HG03520 (cell line): Measurements from ENCODE around the gene CTTNBP2.

Source experiments
- ATAC-seq: cut with Tn5 transposase; IDR thresholded peaks from one replicate; pipeline ENCODE4 v1.9.1; 2021; ENCODE audit warnings: mild to moderate bottlenecking, moderate library complexity; ENCODE audit not compliant: unreplicated experiment

Gene CTTNBP2

DNA sequence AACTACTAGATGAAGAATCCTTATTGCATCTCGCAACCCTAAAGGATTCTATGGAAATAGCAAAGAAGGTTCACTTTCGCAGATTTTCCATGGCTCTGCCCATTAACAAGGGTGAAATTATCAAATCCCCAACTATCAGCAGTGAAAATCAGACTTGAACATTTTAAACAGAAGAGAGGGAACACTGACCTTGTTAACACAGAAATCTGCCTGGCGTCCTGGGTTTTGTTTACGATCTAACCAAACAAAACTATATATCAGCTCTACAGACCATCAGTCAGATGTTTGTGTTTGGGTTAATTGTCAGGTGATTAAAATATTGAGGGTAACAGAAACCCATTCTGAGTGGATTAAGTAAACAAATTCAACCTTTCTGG lies 1.9 kb downstream of the CTTNBP2 start:
- no peak for ATAC-seq

DNA sequence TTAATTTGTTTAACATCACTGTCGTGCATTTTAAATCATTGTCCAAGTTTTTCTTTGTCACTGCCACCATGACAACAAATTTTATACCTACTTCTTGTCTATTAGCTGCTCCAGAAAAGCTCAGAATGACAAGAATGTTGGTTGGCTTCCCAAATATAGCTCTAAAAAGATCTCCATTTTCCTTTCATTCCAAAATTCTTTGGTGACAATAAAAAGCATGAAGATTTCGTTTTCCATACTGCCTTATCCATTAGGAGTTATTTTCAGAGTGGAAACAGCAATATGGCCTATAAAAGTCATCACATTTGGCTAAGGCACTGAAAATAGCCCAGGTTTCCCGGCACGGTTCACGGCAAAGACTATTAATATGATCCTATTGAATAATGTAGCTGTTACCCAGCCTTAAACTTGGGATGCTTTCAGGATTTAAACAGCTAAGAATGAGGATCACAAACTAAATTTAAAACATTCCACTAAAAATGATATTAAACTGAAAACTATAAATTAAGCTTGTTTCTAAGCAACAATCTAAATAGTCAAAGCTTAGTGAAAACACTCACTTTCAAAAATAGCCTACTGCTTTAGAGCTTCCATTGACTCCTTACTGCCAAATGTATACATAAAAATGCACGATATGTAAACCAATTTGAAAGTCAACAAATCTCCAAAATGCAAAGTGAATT lies 2.7 kb downstream of the CTTNBP2 start:
- no peak for ATAC-seq

DNA sequence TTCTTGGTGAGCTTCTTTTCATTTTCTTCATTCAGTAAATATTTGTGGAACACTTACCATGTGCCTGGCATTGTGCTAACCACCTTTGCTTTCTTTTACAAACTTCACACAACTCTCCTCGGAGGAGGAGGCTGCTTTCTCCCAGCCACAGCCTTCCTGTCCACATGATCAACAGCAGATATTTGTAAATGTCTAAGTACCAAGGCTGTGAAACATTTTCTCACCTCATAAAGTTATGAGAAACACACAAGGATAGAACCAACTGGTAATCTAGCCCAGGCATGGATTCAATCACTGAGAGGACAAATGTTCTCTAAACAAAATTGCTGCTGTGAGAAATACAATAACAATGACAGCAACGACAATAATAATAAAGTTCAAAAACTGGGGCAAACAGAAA lies 3.9 kb downstream of the CTTNBP2 start:
- no peak for ATAC-seq

DNA sequence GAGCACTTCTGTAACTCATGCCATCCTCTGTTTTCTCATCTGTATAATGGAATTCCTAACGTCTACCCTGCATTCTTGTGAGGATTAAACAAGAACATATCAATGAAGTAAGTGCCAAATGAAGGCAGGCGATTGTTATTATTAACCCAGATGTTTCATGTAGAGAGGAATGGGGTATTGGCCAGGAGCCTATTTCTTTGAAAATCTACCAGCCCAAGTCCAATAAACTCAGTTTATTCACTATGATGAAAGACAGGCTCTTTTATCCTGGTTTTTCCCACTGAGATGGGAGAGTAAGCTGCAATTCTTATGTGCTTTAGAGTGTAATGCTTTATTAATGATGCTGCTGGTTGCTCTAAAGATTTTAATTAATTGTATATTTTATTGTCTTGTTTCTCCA lies 9.6 kb downstream of the CTTNBP2 start:
- no peak for ATAC-seq

DNA sequence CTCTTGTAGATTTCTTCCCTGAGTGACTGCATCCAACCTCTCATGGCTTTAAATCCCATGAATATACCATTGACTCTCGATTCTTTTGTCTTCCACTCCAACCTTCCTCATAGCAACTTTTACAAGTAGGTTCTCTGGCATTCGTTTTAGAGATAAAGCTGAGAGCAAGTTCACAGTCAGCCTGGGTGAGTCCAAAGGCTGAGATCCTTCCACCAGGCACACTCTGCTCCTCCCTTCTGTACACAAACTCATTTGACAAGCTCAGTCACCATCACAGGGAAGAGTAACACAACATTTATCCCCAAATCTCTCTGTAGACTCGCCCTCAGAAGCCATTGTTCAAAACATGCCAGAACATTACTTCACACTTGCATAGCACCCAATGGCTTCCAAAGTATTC lies 10.9 kb downstream of the CTTNBP2 start:
- ATAC-seq, result no peak

DNA sequence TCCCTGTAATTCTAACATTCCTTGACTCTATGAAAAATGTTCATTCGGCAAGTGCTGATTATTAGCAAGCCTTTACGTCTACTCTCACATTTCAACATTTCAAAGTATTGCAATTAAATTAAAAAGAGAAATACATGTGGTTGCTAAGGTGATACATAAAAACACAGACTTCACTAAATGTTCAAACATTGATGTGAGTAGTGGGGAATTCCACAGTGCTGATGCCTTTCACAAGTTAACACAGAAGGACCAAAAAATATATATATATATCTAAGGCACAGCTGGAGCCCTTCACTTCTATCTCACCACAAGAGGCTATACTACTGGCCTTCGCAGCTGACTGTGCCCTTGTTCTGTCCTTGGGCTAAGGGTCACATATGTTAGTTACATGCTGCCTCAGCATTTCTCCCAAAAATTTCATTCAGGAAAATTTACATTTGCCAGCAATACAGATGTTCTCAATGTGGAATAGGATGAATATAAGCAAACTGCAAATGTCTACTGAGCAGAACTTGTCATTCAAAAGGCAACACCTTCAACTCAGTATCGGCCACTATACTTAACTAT lies 13.9 kb downstream of the CTTNBP2 start:
- no peak for ATAC-seq

DNA sequence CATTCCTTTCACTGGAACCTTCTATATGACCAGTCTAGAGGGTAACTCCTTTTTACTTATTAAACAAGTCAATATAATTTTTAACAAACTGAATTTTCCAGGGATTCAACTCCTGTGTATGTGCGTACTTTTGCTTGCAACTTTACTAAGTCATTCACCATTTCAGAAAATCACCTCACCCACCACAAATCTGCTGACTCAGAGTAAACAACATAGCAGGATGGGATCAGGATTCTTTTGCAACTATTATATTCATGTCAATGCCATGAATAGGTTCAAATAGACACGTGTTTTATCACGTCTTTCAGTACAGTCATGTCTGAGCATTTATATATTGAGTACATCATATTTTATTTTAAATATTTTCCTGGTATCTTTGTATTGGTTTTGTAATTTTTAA lies 14.5 kb downstream of the CTTNBP2 start:
- no peak for ATAC-seq

DNA sequence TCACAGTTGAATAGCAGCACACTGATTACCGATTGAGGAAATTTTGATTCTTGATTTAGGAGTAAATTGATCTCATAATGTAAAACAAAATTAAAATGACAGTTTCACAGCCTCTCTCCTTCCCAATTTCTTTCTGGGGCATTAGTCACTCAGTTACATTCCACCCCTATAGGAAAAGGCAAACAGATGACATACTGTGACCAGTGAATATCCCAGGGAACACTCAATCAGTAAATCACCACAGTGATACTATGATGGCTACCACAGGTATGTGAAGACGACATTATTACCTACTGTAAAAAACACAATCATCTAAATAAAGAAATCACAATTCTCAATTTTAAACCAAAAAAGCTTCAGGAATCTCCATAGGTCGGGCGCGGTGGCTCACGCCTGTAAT lies 15.5 kb downstream of the CTTNBP2 start:
- no peak for ATAC-seq

DNA sequence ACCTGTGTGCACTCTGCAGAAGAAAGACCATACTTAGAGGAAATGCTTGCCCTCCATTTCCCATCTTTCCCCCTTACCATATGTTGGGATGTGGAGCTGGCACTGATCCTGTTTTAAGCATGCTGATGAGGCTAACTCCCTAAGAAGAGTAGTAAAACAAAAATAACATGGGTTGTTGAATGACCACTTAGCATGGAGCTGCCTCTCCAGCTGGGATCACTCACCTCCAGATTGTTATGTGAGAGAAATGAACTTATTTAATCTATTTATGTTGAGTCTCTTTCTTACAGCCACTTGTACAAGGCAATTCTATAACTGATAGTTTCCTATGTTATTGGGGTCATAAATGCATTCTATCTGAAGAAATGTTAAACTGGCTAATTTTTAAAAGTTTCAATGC lies 17.0 kb downstream of the CTTNBP2 start:
- ATAC-seq, result no peak

DNA sequence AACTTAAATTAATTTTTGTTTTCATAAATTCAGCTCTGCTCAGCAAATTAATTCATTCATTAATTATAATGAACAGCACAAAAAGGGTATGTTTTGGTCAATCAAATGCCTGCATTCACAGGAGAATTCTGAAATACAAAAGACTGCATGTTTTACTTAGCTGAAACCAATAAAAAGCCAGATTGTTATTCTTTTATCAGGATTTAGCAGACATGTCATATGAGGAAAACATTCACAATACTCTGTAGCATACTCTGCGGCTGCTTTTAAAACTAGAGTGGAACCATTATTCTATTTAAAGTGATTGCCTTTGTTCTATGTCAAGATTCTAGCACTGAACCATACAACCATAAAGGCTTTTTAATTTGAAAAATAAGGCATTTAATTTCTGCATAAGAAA lies 19.1 kb downstream of the CTTNBP2 start:
- no peak for ATAC-seq

DNA sequence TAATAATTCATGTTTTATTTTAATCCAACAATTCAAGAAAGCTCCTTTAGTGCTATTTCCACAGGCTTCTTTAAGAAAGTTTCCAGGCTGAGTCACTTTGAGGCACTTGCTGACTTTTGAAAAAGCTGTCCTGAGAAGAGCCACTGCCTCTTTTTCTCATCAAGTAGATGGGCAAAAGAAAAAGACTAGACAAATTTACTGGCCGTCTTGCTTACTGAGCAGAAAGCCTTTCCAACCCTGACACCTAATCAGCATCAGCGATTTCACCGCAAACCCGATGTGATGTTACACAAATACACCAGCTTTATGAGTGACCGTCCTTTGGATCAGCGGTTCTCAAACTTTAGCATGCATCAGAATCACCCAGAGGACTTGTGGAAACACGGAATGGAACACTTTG lies 24.3 kb downstream of the CTTNBP2 start:
- ATAC-seq, result no peak

DNA sequence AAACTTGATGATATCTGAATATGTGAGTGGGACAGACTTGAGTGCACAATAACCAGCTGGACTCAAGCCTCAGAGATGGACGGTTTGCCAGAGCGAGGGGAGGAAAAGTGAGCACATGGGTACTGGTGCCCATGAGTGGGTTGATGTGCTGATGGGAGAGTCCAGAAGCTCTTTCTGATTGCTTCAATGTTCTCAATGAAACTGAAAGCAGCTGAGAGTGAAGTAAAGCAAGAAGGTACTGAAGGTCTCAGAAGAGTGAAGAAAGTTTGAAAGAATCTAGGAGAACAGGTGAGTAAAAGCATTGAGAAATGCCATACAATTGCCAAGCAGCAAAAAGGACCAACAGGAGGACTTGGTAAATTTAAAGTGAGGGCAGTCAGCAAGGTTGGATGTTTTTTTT lies 28.6 kb downstream of the CTTNBP2 start:
- no peak for ATAC-seq

DNA sequence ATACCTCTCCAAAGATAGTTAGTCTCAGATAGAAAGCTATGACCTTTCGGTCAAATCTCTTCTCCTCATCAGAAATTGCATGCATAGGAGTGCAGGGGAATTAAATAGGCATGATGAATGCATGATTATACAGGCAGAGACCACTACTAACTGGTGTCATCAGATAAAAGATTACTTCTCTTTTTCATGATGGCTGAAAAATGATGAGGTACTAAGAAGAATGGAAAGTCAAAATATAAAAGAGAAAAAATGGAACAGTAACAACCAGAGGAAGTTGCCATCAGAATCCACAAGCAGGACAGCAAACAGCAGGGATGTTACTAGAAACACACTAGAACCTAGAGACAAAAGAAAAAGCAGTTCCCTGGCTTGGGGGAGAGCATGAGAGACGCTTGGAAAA lies 31.6 kb downstream of the CTTNBP2 start:
- no peak for ATAC-seq

DNA sequence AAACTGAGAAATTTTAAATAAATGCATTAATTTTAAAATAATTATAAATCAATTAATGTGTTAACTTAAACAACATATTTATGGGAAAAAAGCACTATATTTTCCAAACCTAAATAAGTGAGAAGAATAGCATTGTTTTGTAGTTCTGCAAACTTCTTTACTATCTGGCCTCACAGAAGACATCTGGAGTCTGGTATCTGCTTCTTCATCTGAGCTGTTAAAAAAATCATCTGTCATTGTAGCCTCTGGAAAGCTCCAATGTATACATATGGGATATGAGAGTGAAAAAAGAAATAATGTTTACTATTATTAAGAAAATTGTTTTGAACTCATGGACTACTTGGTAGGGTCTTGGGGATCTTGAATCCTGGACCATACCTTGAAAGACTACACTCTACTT lies 32.2 kb downstream of the CTTNBP2 start:
- no peak for ATAC-seq

DNA sequence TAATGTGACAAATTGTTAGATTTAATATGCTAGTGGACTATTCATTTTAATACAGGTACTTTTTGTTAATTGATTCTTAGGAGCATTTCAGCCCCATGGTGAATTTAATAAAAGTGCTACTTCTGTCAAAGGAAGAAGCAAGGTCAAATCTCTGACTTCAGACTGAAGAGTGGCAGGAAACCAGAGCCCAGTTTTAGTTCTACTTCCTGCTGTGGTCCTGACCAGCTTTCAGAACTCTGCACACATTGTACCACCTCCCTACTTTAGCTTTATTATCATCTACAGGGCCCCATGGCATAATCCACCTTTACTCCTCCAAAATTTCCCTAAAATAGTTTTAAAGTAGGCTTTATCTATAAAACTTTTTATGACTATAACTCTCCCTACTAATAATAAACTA lies 33.7 kb downstream of the CTTNBP2 start:
- peak; percentile 55 for ATAC-seq

DNA sequence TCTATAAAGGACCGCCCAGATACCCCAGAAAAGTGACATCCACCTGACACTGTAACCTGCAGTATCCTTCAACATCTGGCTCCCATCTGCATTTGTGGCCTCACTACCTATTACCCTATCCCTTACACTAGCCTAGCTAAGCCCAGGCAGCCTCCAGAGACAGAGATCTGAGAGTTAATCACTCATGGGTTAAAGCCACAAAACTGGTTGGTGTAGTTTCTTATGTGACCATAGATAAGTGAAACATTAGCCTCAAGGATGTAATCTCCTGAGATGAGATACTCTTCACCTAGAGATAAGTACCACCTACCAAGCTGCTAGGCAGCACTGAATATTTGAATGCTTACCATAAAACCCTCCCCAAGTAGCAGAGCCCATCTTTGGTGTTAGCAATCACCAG lies 35.4 kb downstream of the CTTNBP2 start:
- peak; percentile 93 for ATAC-seq

DNA sequence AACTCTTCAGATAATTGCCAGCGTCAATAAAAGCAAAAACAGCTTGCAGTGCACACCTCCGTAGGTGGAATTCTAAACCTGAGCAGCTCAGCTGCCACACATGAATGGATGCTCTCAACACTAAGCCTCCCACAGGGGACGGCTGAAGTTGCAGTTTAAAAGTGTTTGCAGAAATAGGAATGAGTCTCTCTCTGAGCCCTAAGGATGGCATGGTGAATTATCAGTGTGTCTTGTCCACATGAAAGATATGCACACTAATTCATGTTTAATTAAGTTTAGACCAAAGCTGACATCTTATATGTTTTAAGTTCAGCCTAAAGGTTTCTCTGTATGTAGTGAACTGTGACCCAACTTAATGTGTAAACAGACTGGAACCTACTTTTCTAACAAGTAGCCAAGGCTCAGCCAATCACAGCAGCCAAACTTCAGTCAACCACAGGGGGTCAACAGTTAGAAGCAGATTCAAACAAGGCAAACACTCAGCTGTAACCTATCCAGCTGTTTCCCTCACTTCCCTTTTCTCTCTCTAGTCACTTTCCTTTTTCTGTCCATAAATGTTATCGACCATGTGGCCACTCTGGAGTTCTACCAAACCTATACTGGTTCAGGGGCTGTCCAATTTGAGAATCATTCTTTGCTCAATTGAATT lies 38.1 kb downstream of the CTTNBP2 start:
- ATAC-seq, result no peak

DNA sequence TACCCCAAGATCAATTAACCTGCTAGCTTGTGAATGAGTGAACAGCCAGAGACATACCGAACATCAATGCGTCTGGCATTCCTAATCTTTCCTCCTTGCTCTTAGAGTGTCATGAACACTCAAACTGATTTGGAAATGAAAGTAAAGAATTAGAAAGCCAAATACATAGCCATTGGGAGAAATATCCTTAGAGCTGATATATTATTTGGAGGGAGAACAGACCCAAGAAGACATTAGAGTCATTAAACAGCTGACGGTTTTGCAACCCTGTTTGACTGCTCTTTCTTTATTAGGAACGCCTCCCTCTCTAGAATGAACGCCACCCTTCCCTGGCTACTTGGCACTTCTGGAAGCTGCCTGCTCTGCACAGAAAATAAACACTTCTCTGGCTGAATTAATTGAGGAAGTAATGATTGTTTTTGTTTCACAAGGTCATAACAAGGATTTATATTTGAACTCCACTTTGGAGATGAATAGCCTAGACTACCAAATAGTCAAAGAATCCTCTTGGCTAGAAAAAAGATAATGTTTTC lies 42.8 kb downstream of the CTTNBP2 start:
- ATAC-seq, result no peak

DNA sequence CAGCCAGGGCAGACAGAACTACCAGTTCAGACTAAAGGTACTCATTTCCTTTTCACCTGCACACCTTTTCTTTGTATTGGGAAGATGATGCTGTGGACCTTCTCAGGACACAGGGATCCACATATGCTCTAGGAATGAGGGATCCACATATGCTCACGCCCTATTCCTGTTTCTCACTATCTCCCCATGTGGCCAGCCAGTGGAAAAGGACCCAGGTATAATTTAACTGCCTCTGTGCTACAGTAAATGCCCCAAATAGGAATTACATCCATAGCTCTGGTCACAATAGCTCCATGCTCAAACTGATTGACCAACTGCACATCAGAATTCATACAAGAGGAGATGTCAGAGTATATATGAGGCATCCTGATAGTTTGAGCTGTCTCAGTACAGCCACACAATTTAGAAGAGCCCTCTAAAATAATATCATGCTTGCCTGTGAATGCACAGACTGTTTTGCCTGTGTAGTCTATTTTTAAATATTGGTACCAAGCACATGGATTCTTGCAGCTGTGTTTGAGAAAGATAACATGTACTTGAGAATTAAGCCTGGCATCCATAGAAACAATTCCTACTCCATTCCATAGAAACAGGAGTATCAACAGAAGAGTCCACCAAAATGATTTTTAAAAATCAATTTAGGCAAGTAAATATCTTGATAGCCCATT lies 43.7 kb downstream of the CTTNBP2 start:
- ATAC-seq, result no peak

DNA sequence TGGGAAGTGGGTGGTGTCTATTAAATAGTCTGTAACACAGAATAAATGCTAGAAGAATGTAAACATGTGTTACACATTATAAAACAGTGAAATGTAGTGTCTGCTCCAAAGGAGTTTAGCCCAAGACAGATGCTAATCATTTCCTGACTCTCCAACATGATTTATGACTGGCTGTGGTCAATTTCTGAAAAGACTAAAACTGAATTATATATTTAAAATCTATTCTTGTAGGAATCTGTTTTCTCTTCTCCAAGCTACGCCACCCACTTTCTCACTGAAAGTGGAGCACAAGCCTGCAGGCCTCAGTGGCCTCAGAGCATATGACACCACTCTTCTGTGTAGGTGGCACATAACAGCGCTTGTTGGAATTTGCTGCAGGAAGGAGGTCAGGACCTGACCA lies 44.4 kb downstream of the CTTNBP2 start:
- ATAC-seq, result no peak

DNA sequence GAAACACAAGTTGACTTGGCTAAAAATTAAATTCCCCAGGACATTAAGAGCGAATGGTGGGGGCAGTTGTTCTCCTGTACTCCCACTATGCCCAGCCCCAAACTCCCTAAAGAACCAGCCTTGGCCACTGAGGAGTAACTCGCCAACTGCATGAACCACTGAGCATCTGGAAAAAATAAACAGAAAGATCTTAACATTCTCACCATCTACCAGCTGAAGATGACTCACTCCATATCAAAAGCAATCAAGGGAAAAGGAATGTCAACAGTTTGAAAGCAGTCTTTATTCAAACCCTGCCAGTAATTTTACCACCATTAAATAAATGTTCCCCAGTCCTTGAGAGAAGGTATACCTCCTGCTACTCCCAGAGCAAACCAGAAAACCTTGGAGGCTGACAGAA lies 45.4 kb downstream of the CTTNBP2 start:
- ATAC-seq, result no peak

DNA sequence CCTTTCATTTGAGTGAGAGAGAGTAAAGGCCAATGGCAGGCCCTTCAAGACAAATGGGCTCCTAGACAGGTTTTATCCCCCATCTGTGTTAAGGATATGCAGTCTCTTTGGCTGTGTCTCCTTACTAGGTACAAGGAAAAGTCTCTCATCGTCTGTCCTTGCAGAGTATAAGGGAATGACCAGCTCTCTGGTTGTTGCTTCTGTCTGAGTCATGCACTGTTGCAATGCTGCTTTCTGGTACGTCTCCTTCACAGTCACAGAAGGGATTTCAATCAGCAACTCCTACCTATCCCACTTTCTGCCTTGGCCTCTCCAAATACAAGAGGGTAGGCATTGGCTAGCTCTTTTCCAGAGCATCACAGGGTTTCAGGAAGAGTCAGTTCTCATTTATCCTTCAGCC lies 48.1 kb downstream of the CTTNBP2 start:
- ATAC-seq, result no peak
